ENCODE results near the gene ALOX15. TPM values are rescaled to one million over a fixed set of nuclear protein-coding genes. Genes with fewer than 3 reads are reported as not detected.

ALOX15 gene
- total RNA-seq, 6 experiments from 2014 or later = not detected

DNA sequence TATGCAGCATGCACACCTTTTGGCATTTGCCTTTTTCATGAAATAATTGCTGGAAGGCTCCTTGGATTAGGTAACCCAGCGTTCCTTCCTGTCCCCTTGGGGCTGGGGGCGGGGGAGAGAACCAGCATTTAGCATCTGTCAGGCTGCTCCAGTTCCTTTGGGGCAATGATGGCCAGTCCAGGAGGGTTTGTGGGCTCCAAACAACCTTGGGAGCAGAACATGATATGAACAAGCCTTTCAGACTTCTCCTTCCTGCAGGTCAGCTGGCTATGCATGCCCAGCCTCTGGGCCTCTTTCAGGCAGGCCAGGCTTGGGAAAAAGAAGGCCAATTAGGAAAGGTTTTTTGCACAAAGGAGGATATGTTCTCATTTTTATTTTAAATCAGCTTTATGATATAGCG, 58.3 kb downstream of the ALOX15 start:
- H3K4me1 Mint-ChIP-seq (ENCODE audit: low read depth) = no peaks in the 10 kb centered on the region
- no peaks in the 10 kb centered on the region for H3K9me3 Mint-ChIP-seq
- H3K27ac Mint-ChIP-seq = no peak overlapping the region
- DNase-seq = no peak
- no peaks in the 10 kb centered on the region for H3K36me3 Mint-ChIP-seq (ENCODE audit: low read depth)
- TF ChIP-seq, protein P1, sequence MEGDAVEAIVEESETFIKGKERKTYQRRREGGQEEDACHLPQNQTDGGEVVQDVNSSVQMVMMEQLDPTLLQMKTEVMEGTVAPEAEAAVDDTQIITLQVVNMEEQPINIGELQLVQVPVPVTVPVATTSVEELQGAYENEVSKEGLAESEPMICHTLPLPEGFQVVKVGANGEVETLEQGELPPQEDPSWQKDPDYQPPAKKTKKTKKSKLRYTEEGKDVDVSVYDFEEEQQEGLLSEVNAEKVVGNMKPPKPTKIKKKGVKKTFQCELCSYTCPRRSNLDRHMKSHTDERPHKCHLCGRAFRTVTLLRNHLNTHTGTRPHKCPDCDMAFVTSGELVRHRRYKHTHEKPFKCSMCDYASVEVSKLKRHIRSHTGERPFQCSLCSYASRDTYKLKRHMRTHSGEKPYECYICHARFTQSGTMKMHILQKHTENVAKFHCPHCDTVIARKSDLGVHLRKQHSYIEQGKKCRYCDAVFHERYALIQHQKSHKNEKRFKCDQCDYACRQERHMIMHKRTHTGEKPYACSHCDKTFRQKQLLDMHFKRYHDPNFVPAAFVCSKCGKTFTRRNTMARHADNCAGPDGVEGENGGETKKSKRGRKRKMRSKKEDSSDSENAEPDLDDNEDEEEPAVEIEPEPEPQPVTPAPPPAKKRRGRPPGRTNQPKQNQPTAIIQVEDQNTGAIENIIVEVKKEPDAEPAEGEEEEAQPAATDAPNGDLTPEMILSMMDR (IDR thresholded peaks at IDR 0.05) = no peak
- no peak overlapping the region for H3K4me3 Mint-ChIP-seq
- peaks cover 50% of the 10 kb centered on the region for H3K27me3 Mint-ChIP-seq (ENCODE audit: insufficient read depth)

DNA sequence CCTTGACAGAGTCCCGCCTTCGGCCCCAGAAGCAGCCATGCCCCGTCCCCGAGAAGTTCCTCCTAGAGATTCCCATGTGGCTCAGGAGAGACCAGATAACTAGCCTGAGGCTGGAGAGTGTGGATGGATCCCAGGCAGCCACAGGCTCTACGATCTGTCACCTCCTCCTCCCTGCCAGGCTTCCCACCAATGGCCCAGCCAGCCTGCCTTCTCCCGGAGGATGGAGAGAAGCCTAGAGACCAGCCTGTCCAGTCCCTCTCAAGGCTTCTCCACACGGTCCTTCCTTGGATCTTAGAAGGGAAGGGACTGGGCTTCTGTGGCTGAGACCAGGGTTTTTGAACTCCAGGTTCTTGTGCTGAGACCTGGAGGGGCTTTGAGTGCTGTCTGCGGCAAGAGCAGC, 58.8 kb downstream of the ALOX15 start:
- Mint-ChIP-seq H3K27me3 (ENCODE audit: insufficient read depth) (peaks cover 47% of the 10 kb centered on the region), H3K4me3 (no peak overlapping the region), H3K4me1 (ENCODE audit: low read depth) (no peaks in the 10 kb centered on the region), H3K36me3 (ENCODE audit: low read depth) (no peaks in the 10 kb centered on the region), H3K27ac (no peak overlapping the region), H3K9me3 (no peaks in the 10 kb centered on the region)
- TF ChIP-seq, protein P1 (IDR thresholded peaks at IDR 0.05) = no peak
- no peak for DNase-seq

DNA sequence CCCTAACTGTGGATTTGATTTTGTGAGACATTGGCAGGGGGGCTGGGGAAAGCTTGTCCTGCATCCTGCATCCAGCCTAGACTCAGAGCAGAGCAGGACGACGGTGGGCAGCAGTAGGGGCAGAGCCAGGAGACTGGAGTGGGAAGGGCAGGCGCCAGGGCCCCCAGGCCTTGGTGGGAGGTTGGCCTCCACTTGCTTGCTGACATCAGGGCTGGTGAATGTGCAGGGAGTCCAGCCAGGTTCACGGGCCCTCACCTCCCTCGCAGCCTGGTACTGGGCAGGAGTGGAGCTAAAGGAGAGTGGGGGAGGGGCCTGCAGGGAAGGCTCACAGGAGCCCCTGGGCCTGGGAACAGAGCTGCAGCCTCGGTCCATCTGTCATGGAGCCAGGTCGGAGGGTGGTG, 59.4 kb downstream of the ALOX15 start:
- H3K36me3 Mint-ChIP-seq (ENCODE audit: low read depth) = no peaks in the 10 kb centered on the region
- H3K9me3 Mint-ChIP-seq = no peaks in the 10 kb centered on the region
- TF ChIP-seq, protein P1 (IDR thresholded peaks at IDR 0.05) = no peak
- peaks cover 45% of the 10 kb centered on the region for H3K27me3 Mint-ChIP-seq (ENCODE audit: insufficient read depth)
- H3K4me3 Mint-ChIP-seq = no peak overlapping the region
- no peak for DNase-seq
- H3K27ac Mint-ChIP-seq = no peak overlapping the region
- H3K4me1 Mint-ChIP-seq (ENCODE audit: low read depth) = no peaks in the 10 kb centered on the region

Other genes with a start within 250 kb of the ALOX15 start
- gene SPNS3, start 207.7 kb downstream of the ALOX15 start, total RNA-seq (2021; fragmentation: NEBNext Ultra II Directional; extraction: Animal tissue kit (Norgen Biotek cat#: 25700)) = not detected
- gene SPNS2, start 142.8 kb downstream of the ALOX15 start, total RNA-seq (2021; fragmentation: NEBNext Ultra II Directional; extraction: Animal tissue kit (Norgen Biotek cat#: 25700)) = not detected
- gene MYBBP1A, start 86.3 kb downstream of the ALOX15 start, total RNA-seq (2021; fragmentation: NEBNext Ultra II Directional; extraction: Animal tissue kit (Norgen Biotek cat#: 25700)) = 10 to 100 TPM; 65.9 to 80.8 (median 71.8) TPM
- not detected for gene GGT6, start 81.1 kb downstream of the ALOX15 start, total RNA-seq (2021; fragmentation: NEBNext Ultra II Directional; extraction: Animal tissue kit (Norgen Biotek cat#: 25700))
- gene SMTNL2, start 57.1 kb downstream of the ALOX15 start, total RNA-seq (2021; fragmentation: NEBNext Ultra II Directional; extraction: Animal tissue kit (Norgen Biotek cat#: 25700)) = not detected
- 10 to 100 TPM; 52.8 to 64.9 (median 60.5) TPM for gene PELP1, start 62.5 kb upstream of the ALOX15 start, total RNA-seq (2021; fragmentation: NEBNext Ultra II Directional; extraction: Animal tissue kit (Norgen Biotek cat#: 25700))
- 10 to 100 TPM in 2 of 6 experiments, 1 to 10 TPM in 4; 8.0 to 10.7 (median 9.1) TPM for gene ARRB2, start 69.0 kb upstream of the ALOX15 start, total RNA-seq (2021; fragmentation: NEBNext Ultra II Directional; extraction: Animal tissue kit (Norgen Biotek cat#: 25700))
- gene MED11, start 89.8 kb upstream of the ALOX15 start, total RNA-seq (2021; fragmentation: NEBNext Ultra II Directional; extraction: Animal tissue kit (Norgen Biotek cat#: 25700)) = 10 to 100 TPM; 15.3 to 19.1 (median 17.4) TPM
- not detected for gene ZMYND15, start 98.2 kb upstream of the ALOX15 start, total RNA-seq (2021; fragmentation: NEBNext Ultra II Directional; extraction: Animal tissue kit (Norgen Biotek cat#: 25700))
- gene CXCL16, start 98.2 kb upstream of the ALOX15 start, total RNA-seq (2021; fragmentation: NEBNext Ultra II Directional; extraction: Animal tissue kit (Norgen Biotek cat#: 25700)) = under 1 TPM; 0.31 to 0.92 (median 0.62) TPM
- not detected for gene TM4SF5, start 130.2 kb upstream of the ALOX15 start, total RNA-seq (2021; fragmentation: NEBNext Ultra II Directional; extraction: Animal tissue kit (Norgen Biotek cat#: 25700))
- gene VMO1, start 144.7 kb upstream of the ALOX15 start, total RNA-seq (2021; fragmentation: NEBNext Ultra II Directional; extraction: Animal tissue kit (Norgen Biotek cat#: 25700)) = under 1 TPM in 3 of 6 experiments, not detected in 3; 0.23 to 0.34 (median 0.31) TPM
- not detected for gene GLTPD2, start 147.3 kb upstream of the ALOX15 start, total RNA-seq (2021; fragmentation: NEBNext Ultra II Directional; extraction: Animal tissue kit (Norgen Biotek cat#: 25700))
- 100 to 1,000 TPM; 216 to 280 (median 237) TPM for gene PSMB6, start 154.5 kb upstream of the ALOX15 start, total RNA-seq (2021; fragmentation: NEBNext Ultra II Directional; extraction: Animal tissue kit (Norgen Biotek cat#: 25700))
- gene PLD2, start 165.5 kb upstream of the ALOX15 start, total RNA-seq (2021; fragmentation: NEBNext Ultra II Directional; extraction: Animal tissue kit (Norgen Biotek cat#: 25700)) = 10 to 100 TPM; 14.9 to 21.8 (median 19.4) TPM
- gene MINK1, start 191.7 kb upstream of the ALOX15 start, total RNA-seq (2021; fragmentation: NEBNext Ultra II Directional; extraction: Animal tissue kit (Norgen Biotek cat#: 25700)) = 10 to 100 TPM; 68.5 to 82.4 (median 71.6) TPM